ENCODE measurements around the gene IL17D.

IL17D gene

GRCh38 chr13:20700288-20700687 lies 3.2 kb upstream of the IL17D start:
- no peak for TF ChIP-seq PATZ1 (CRISPR knock-in tag; IDR thresholded peaks at IDR 0.05; ENCODE audit: borderline replicate concordance)
- TF ChIP-seq ZNF70 (CRISPR knock-in tag; IDR thresholded peaks at IDR 0.05): no peak
- no peak for ATAC-seq

DNA sequence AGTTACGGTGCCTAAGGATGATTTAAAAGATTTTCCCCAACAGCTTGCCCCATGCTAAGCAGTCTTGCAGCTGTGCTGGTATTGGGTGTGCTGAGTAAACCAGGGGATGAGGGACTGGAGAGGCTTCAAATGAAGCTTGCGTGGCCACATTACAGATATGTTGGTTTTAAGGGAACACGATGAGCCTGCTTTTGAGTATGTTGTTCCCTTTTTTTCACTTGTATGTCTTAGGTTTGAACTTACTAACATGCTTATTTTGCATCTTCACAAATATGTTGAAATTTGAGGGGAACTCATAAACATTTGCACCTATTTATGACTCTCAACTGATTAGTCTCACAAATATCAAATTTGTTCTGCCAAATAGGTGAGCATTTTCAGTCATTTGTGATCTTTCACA lies 2.0 kb upstream of the IL17D start:
- no peak for ATAC-seq
- TF ChIP-seq ZNF565 (CRISPR knock-in tag; conservative IDR thresholded peaks at IDR 0.05; ENCODE audit: low read depth): no peak
- TF ChIP-seq ARNTL (CRISPR knock-in tag; IDR thresholded peaks at IDR 0.05; ENCODE audit: borderline replicate concordance, low read depth): no peak
- no peak for TF ChIP-seq SNAI2 (CRISPR knock-in tag; IDR thresholded peaks at IDR 0.05)
- TF ChIP-seq ESRRG (CRISPR knock-in tag; IDR thresholded peaks at IDR 0.05): no peak
- TF ChIP-seq OSR1 (CRISPR knock-in tag; IDR thresholded peaks at IDR 0.05): no peak
- TF ChIP-seq TOX (CRISPR knock-in tag; IDR thresholded peaks at IDR 0.05; ENCODE audit: borderline replicate concordance): no peak
- TF ChIP-seq PPARA (CRISPR knock-in tag; IDR thresholded peaks at IDR 0.05; ENCODE audit: borderline replicate concordance): no peak
- no peak for TF ChIP-seq ZFP30 (CRISPR knock-in tag; IDR thresholded peaks at IDR 0.05)
- TF ChIP-seq CSDC2 (CRISPR knock-in tag; IDR thresholded peaks at IDR 0.05): no peak
- no peak for TF ChIP-seq PATZ1 (CRISPR knock-in tag; IDR thresholded peaks at IDR 0.05; ENCODE audit: borderline replicate concordance)
- TF ChIP-seq, protein P1, sequence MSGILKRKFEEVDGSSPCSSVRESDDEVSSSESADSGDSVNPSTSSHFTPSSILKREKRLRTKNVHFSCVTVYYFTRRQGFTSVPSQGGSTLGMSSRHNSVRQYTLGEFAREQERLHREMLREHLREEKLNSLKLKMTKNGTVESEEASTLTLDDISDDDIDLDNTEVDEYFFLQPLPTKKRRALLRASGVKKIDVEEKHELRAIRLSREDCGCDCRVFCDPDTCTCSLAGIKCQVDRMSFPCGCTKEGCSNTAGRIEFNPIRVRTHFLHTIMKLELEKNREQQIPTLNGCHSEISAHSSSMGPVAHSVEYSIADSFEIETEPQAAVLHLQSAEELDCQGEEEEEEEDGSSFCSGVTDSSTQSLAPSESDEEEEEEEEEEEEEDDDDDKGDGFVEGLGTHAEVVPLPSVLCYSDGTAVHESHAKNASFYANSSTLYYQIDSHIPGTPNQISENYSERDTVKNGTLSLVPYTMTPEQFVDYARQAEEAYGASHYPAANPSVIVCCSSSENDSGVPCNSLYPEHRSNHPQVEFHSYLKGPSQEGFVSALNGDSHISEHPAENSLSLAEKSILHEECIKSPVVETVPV (CRISPR knock-in tag; IDR thresholded peaks at IDR 0.05): no peak
- no peak for TF ChIP-seq TCF4 (CRISPR knock-in tag; IDR thresholded peaks at IDR 0.05; ENCODE audit: borderline replicate concordance)
- TF ChIP-seq TSHZ2 (CRISPR knock-in tag; IDR thresholded peaks at IDR 0.05): no peak

DNA sequence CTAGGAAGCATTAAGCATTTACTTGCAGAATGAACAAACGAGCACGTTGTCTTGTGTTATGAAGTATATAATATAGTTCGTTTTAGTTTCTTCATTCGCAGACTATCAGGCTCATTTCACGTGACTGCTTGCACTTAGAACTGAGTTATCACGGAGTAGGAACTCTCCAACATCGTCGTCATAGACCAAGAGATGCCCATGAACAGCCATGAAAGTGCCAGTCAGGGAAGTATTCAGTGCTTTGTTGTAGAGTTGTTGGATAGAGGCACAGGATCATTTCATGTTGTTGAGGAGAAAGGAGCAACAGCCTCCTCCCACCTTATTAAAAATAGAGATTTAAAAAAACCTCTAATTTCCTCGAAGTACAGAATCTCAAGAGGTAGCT lies 977 bp upstream of the IL17D start:
- TF ChIP-seq SNAI2 (CRISPR knock-in tag; IDR thresholded peaks at IDR 0.05) (no peak), PATZ1 (CRISPR knock-in tag; IDR thresholded peaks at IDR 0.05; ENCODE audit: borderline replicate concordance) (no peak), BACH2 (CRISPR knock-in tag; IDR thresholded peaks at IDR 0.05; ENCODE audit: borderline replicate concordance) (no peak), ZNF8 (CRISPR knock-in tag; IDR thresholded peaks at IDR 0.05) (no peak), ZC3H10 (CRISPR knock-in tag; IDR thresholded peaks at IDR 0.05) (no peak), RARB (CRISPR knock-in tag; IDR thresholded peaks at IDR 0.05) (no peak), ZNF565 (CRISPR knock-in tag; conservative IDR thresholded peaks at IDR 0.05; ENCODE audit: low read depth) (no peak), ESRRG (CRISPR knock-in tag; IDR thresholded peaks at IDR 0.05) (no peak), ARNTL (CRISPR knock-in tag; IDR thresholded peaks at IDR 0.05; ENCODE audit: borderline replicate concordance, low read depth) (no peak), OSR1 (CRISPR knock-in tag; IDR thresholded peaks at IDR 0.05) (no peak), GLIS3 (CRISPR knock-in tag; IDR thresholded peaks at IDR 0.05) (no peak)
- no peak; the same call in 2 of the 3 replicates for ATAC-seq
